ENCODE measurements around the gene FURIN.

- TF ChIP-seq YY1 (IDR thresholded peaks at IDR 0.05; ENCODE audit: insufficient read depth, insufficient read length) (no peak), SUZ12 (IDR thresholded peaks at IDR 0.05; ENCODE audit: extremely low read depth, insufficient read depth, insufficient read length) (no peak)
Measured at GRCh38 chr15:90881978-90882721, 13.8 kb downstream of the FURIN start.

All from NT2/D1 (cell line).